ENCODE results near the gene TMEM272. TPM values are rescaled to one million over a fixed set of nuclear protein-coding genes. Genes with fewer than 3 reads are reported as not detected.

TMEM272 gene
- total RNA-seq, 1 donor from 2014 or later: not detected

GRCh38 chr13:51873837-51874236 is 28.9 kb upstream of the TMEM272 start:
- DNase-seq (ENCODE audit: extremely low spot score, unreplicated experiment): no peak
- Mint-ChIP-seq H3K27me3 (ENCODE audit: unreplicated experiment) (peaks cover 23% of the 10 kb centered on the region), H3K4me1 (ENCODE audit: unreplicated experiment) (no peaks in the 10 kb centered on the region), H3K9me3 (ENCODE audit: unreplicated experiment) (no peaks in the 10 kb centered on the region), H3K36me3 (ENCODE audit: unreplicated experiment) (peaks cover 3% of the 10 kb centered on the region), H3K4me3 (ENCODE audit: unreplicated experiment) (no peak overlapping the region), H3K27ac (ENCODE audit: unreplicated experiment) (no peak overlapping the region)
- TF ChIP-seq, protein P1, sequence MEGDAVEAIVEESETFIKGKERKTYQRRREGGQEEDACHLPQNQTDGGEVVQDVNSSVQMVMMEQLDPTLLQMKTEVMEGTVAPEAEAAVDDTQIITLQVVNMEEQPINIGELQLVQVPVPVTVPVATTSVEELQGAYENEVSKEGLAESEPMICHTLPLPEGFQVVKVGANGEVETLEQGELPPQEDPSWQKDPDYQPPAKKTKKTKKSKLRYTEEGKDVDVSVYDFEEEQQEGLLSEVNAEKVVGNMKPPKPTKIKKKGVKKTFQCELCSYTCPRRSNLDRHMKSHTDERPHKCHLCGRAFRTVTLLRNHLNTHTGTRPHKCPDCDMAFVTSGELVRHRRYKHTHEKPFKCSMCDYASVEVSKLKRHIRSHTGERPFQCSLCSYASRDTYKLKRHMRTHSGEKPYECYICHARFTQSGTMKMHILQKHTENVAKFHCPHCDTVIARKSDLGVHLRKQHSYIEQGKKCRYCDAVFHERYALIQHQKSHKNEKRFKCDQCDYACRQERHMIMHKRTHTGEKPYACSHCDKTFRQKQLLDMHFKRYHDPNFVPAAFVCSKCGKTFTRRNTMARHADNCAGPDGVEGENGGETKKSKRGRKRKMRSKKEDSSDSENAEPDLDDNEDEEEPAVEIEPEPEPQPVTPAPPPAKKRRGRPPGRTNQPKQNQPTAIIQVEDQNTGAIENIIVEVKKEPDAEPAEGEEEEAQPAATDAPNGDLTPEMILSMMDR (IDR thresholded peaks at IDR 0.05): no peak

GRCh38 chr13:51873117-51873798 is 28.3 kb upstream of the TMEM272 start:
- Mint-ChIP-seq H3K4me3 (ENCODE audit: unreplicated experiment) (no peak overlapping the region), H3K27me3 (ENCODE audit: unreplicated experiment) (peaks cover 28% of the 10 kb centered on the region), H3K36me3 (ENCODE audit: unreplicated experiment) (peaks cover 3% of the 10 kb centered on the region), H3K27ac (ENCODE audit: unreplicated experiment) (no peak overlapping the region), H3K9me3 (ENCODE audit: unreplicated experiment) (no peaks in the 10 kb centered on the region), H3K4me1 (ENCODE audit: unreplicated experiment) (no peaks in the 10 kb centered on the region)
- TF ChIP-seq, protein P1 (IDR thresholded peaks at IDR 0.05): no peak
- DNase-seq (ENCODE audit: extremely low spot score, unreplicated experiment): no peak

DNA sequence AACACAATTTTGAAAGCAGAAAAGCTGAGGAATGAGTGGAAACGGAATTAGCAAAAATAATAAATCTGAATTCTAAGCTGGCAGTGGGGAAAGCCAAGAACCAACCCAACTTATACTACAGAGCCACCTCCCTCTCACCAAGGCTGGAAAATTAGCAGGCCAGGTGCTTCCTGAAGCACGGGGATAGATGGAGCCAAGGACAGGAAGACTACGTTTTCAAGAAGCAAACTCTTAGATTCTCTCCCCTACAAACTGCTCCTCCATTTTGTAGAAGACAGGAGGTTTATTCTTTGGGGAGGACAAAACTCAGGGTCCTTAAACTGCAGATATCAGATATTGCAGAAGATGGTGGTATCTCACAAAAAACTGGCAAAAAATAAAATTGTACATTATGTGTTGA is 25.6 kb upstream of the TMEM272 start:
- no peaks in the 10 kb centered on the region for H3K4me1 Mint-ChIP-seq (ENCODE audit: unreplicated experiment)

DNA sequence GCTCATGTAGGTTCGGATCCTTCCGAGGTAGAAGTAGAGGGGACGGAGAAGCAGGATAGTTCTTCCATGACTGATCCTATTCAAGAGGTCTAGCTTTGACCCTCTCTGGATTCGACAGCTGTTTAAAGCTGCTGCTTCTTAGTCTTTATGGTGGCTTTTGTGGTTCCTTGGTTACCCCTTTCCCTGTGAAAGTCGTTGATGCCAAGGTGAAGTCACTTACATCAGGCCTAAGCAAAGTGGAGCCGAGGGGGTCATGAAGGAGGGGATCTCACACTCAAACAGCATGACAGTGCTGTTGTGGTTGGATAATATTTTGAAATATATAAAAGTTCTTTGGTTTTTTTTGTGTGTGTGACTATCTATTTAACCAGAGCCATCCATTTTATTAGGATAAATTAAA is 24.9 kb upstream of the TMEM272 start:
- Mint-ChIP-seq H3K4me1 (ENCODE audit: unreplicated experiment) (no peaks in the 10 kb centered on the region), H3K4me3 (ENCODE audit: unreplicated experiment) (no peak overlapping the region), H3K36me3 (ENCODE audit: unreplicated experiment) (no peaks in the 10 kb centered on the region), H3K27me3 (ENCODE audit: unreplicated experiment) (peaks cover 18% of the 10 kb centered on the region), H3K9me3 (ENCODE audit: unreplicated experiment) (no peaks in the 10 kb centered on the region), H3K27ac (ENCODE audit: unreplicated experiment) (no peak overlapping the region)
- TF ChIP-seq, protein P1 (IDR thresholded peaks at IDR 0.05): no peak
- no peak for DNase-seq (ENCODE audit: extremely low spot score, unreplicated experiment)

More for the DNA sequence above, 25.6 kb upstream of the TMEM272 start:
- no peak overlapping the region for H3K4me3 Mint-ChIP-seq (ENCODE audit: unreplicated experiment)
- TF ChIP-seq, protein P1 (IDR thresholded peaks at IDR 0.05): no peak
- H3K27me3 Mint-ChIP-seq (ENCODE audit: unreplicated experiment): peaks cover 19% of the 10 kb centered on the region
- H3K27ac Mint-ChIP-seq (ENCODE audit: unreplicated experiment): no peak overlapping the region
- no peaks in the 10 kb centered on the region for H3K9me3 Mint-ChIP-seq (ENCODE audit: unreplicated experiment)
- no peaks in the 10 kb centered on the region for H3K36me3 Mint-ChIP-seq (ENCODE audit: unreplicated experiment)
- DNase-seq (ENCODE audit: extremely low spot score, unreplicated experiment): no peak

GRCh38 chr13:51867062-51867461 is 22.1 kb upstream of the TMEM272 start:
- H3K4me1 Mint-ChIP-seq (ENCODE audit: unreplicated experiment): no peaks in the 10 kb centered on the region
- H3K9me3 Mint-ChIP-seq (ENCODE audit: unreplicated experiment): no peaks in the 10 kb centered on the region
- H3K27ac Mint-ChIP-seq (ENCODE audit: unreplicated experiment): no peak overlapping the region
- DNase-seq (ENCODE audit: extremely low spot score, unreplicated experiment): no peak
- peaks cover 21% of the 10 kb centered on the region for H3K27me3 Mint-ChIP-seq (ENCODE audit: unreplicated experiment)
- no peak overlapping the region for H3K4me3 Mint-ChIP-seq (ENCODE audit: unreplicated experiment)
- TF ChIP-seq, protein P1 (IDR thresholded peaks at IDR 0.05): no peak
- no peaks in the 10 kb centered on the region for H3K36me3 Mint-ChIP-seq (ENCODE audit: unreplicated experiment)
